ENCODE data around the gene STAG1. TPM values are rescaled to one million over a fixed set of nuclear protein-coding genes. Genes with fewer than 3 reads are reported as not detected.
"Not testable (repeated sequence)": the region's sequence is repeated elsewhere in the genome, so short reads cannot be mapped to it uniquely, and the experiment has no call there.

Gene STAG1
- total RNA-seq, 3 donors from 2014 or later, result 46.8 to 57.1 (median 50.4) TPM

DNA sequence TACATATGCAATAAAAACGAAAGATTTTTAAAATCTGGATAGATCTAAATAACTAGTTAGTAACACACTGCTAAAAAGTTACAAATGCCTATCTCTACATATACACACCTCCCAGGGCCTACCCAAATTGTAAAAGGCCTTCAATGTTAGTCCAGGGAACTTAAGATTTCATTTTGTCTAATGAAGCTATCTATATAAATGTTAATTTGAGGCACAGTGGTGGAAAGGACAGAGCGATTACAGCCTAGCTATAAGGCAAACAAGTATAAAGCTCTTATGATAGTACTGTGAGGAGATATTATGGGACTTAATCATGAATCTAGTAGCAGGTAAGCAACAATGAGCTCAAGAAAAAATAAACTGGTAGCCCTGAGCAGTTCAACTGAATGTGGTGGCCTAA, 101.7 kb downstream of the STAG1 start:
- H3K4me1 ChIP-seq (ENCODE audit: low read depth), result no peaks in the 10 kb centered on the region
- peaks cover 23% of the 10 kb centered on the region for H3K9me3 ChIP-seq

GRCh38 chr3:136645915-136646314, 106.3 kb downstream of the STAG1 start:
- no peaks in the 10 kb centered on the region for H3K4me1 ChIP-seq (ENCODE audit: low read depth)
- ATAC-seq (no peak), DNase-seq (no peak)
- TF ChIP-seq CTCF (IDR thresholded peaks at IDR 0.05), result no peak
- no peak overlapping the region for H3K4me3 ChIP-seq
- H3K36me3 ChIP-seq (ENCODE audit: low read depth), result no peaks in the 10 kb centered on the region
- intact Hi-C loops (cut with DNase I, micrococcal nuclease), result no loop called here
- no peaks in the 10 kb centered on the region for H3K9me3 ChIP-seq

More for the DNA sequence above, 101.7 kb downstream of the STAG1 start:
- Histone ChIP-seq H3K36me3 (ENCODE audit: low read depth) (no peaks in the 10 kb centered on the region), H3K4me3 (no peak overlapping the region)
- intact Hi-C loops (cut with DNase I, micrococcal nuclease), result no loop called here
- no peak for TF ChIP-seq CTCF (IDR thresholded peaks at IDR 0.05)
- no peak for ATAC-seq
- DNase-seq, result no peak

GRCh38 chr3:136644212-136644611, 108.0 kb downstream of the STAG1 start:
- H3K4me1 ChIP-seq (ENCODE audit: low read depth), result no peaks in the 10 kb centered on the region
- intact Hi-C loops (cut with DNase I, micrococcal nuclease), result no loop called here
- H3K36me3 ChIP-seq (ENCODE audit: low read depth), result no peaks in the 10 kb centered on the region
- ATAC-seq, result no peak
- no peak overlapping the region for H3K4me3 ChIP-seq
- no peaks in the 10 kb centered on the region for H3K9me3 ChIP-seq
- no peak for DNase-seq
- no peak for TF ChIP-seq CTCF (IDR thresholded peaks at IDR 0.05)

- DNase-seq; H3K36me3 ChIP-seq (ENCODE audit: low read depth); H3K4me1 ChIP-seq (ENCODE audit: low read depth); H3K9me3 ChIP-seq; H3K4me3 ChIP-seq; intact Hi-C loops (cut with DNase I, micrococcal nuclease); ATAC-seq: not testable (repeated sequence)
Measured at GRCh38 chr3:136643380-136643779, 108.8 kb downstream of the STAG1 start.

DNA sequence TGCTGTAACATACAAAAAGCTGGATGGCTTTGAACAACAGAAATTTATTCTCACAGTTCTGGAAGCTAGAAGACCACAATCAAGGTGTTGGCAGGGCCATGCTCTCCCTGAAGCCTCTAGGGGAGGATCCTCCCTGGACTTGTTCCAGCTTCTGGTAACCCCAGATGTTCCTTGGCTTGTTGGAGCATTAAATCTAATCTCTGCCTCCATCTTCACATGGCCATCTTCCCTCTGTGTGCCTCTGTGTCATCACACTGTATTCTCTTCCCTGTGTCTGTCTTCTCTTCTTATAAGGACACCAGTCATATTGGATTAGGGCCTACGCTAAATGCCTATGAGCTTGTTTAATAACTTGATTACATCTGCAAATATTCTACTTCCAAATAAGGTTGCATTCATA, 109.5 kb downstream of the STAG1 start:
- Histone ChIP-seq H3K4me3 (no peak overlapping the region), H3K4me1 (ENCODE audit: low read depth) (no peaks in the 10 kb centered on the region), H3K36me3 (ENCODE audit: low read depth) (no peaks in the 10 kb centered on the region), H3K9me3 (no peaks in the 10 kb centered on the region)
- ATAC-seq (no peak), DNase-seq (no peak)
- intact Hi-C loops (cut with DNase I, micrococcal nuclease), result no loop called here
- TF ChIP-seq CTCF (IDR thresholded peaks at IDR 0.05), result no peak

DNA sequence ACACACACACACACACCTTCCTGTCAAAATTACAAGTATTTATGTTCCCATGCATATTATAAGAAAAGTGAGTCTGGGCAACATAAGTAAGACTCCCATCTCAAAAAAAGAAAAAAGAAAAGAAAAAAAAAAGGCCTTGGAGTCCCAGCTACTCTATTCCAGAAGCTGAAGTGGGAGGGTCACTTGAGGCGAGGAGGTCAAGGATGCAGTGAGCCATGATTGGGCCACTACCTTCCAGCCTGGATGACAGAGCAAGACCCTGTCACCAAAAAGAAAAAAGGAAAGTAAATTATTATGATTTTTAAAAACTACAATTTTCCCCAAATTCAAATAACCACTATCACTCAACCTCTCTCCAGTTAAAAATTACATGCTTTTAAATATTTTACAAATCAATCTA, 113.1 kb downstream of the STAG1 start:
- DNase-seq (no peak), ATAC-seq (no peak)
- Histone ChIP-seq H3K4me3 (no peak overlapping the region), H3K36me3 (ENCODE audit: low read depth) (no peaks in the 10 kb centered on the region), H3K4me1 (ENCODE audit: low read depth) (no peaks in the 10 kb centered on the region), H3K9me3 (no peaks in the 10 kb centered on the region)
- intact Hi-C loops (cut with DNase I, micrococcal nuclease), result no loop called here
- no peak for TF ChIP-seq CTCF (IDR thresholded peaks at IDR 0.05)
